IMR-90 (cell line): ENCODE data around the gene NR6A1.

Experiments
- SMC3 ChIP-seq: fragments of 150-350 bp; IDR thresholded peaks from 2 replicates; pipeline ENCODE4 v1.6.1; 2016; ENCODE audit warnings: low read depth, mild to moderate bottlenecking, antibody characterized with exemption, low read length, moderate library complexity
- TF ChIP-seq, protein P1 (sequence below): fragments of 150-350 bp; IDR thresholded peaks from 2 replicates; pipeline ENCODE4 v1.6.1; 2017; ENCODE audit warnings: mild to moderate bottlenecking, antibody characterized with exemption, low read length, low read depth

DNA sequence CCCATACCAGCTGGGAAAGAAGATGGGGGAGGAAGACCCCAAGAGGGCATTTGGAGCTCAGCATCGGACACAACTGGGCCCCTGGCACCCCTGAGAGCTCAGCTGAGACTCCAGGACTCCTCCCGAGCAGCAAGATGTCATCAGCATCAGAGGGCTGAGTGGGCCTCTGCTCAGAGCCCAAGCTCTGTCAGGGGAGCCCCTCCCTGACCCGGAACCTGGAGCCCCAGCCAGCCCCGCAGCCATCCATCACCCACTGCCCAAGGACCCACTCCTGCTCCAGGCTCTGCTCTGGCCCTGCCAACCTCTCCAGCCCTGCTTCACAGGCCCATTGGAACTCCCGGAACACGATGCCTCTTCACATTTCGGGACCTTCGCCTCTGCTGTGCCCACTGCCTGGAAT lies 273.7 kb downstream of the NR6A1 start:
- TF ChIP-seq, protein P1, sequence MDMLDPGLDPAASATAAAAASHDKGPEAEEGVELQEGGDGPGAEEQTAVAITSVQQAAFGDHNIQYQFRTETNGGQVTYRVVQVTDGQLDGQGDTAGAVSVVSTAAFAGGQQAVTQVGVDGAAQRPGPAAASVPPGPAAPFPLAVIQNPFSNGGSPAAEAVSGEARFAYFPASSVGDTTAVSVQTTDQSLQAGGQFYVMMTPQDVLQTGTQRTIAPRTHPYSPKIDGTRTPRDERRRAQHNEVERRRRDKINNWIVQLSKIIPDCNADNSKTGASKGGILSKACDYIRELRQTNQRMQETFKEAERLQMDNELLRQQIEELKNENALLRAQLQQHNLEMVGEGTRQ: no peak
- TF ChIP-seq SMC3: no peak
